Caco-2 (cell line): ENCODE measurements around the gene NRXN3. TPM values are rescaled to one million over a fixed set of nuclear protein-coding genes. Genes with fewer than 3 reads are reported as not detected.
A peak's percentile ranks its signal among the peaks of the same experiment; 100 is the strongest.

ENCODE experiments used
- BruUV-seq: library from RNA; stranded (reverse); fragments of 400-500 nt; replicated peaks from 2 replicates; lab custom pipeline; 2021; lab: Mats Ljungman, UMichigan
- CTCF ChIA-PET: fragments of 300-600 bp; sonication (Branson Sonifier 250); formaldehyde crosslinking; loops from one replicate; lab custom pipeline; 2022; ENCODE audit warnings: antibody characterized with exemption; lab: Charles Lee
- POLR2A ChIA-PET: fragments of 300-600 bp; sonication (Branson Sonifier 250); formaldehyde crosslinking; loops from one replicate; lab custom pipeline; 2022; ENCODE audit warnings: antibody characterized with exemption; lab: Charles Lee
- DNase-seq, 2 experiments: peaks; one replicate each; pipeline versions ENCODE4 v3.0.0 to v3.0.0-alpha.2; 2020 to 2022
- H3K27me3 ChIP-seq: replicated peaks from 2 replicates; pipeline ENCODE4 v1.6.0; 2011; ENCODE audit warnings: low read length; ENCODE audit not compliant: control insufficient read depth, insufficient read depth
- H3K36me3 ChIP-seq: 2 replicates; pipeline ENCODE4 v1.5.1; 2011; ENCODE audit warnings: low read length; ENCODE audit not compliant: control insufficient read depth, insufficient read depth
- H3K4me1 ChIP-seq: fragments of 250-450 bp; sonication (Bioruptor Pico); 2 replicates; pipeline ENCODE4 v1.5.1; 2020; ENCODE audit warnings: mild to moderate bottlenecking
- H3K4me3 ChIP-seq: 2 replicates; pipeline ENCODE4 v1.5.1; 2011; ENCODE audit warnings: low read depth, mild to moderate bottlenecking, control low read depth, low read length
- H3K9me3 ChIP-seq: fragments of 250-450 bp; sonication (Bioruptor Pico); 2 replicates; pipeline ENCODE4 v1.5.1; 2020; ENCODE audit warnings: mild to moderate bottlenecking, moderate library complexity
- H3K27ac Mint-ChIP-seq: one replicate; pipeline ENCODE4 v1.8.0; 2022; ENCODE audit warnings: mixed read lengths; ENCODE audit not compliant: unreplicated experiment
- H3K27me3 Mint-ChIP-seq: one replicate; pipeline ENCODE4 v1.8.0; 2022; ENCODE audit warnings: mixed read lengths; ENCODE audit not compliant: insufficient read depth, unreplicated experiment
- H3K36me3 Mint-ChIP-seq: one replicate; pipeline ENCODE4 v1.8.0; 2022; ENCODE audit warnings: mild to moderate bottlenecking, mixed read lengths; ENCODE audit not compliant: insufficient read depth, unreplicated experiment
- H3K4me1 Mint-ChIP-seq: one replicate; pipeline ENCODE4 v1.8.0; 2022; ENCODE audit warnings: low read depth, mixed read lengths; ENCODE audit not compliant: unreplicated experiment
- H3K4me3 Mint-ChIP-seq: one replicate; pipeline ENCODE4 v1.8.0; 2022; ENCODE audit warnings: mild to moderate bottlenecking, moderate library complexity, mixed read lengths; ENCODE audit not compliant: unreplicated experiment
- H3K9me3 Mint-ChIP-seq: one replicate; pipeline ENCODE4 v1.8.0; 2022; ENCODE audit warnings: mixed read lengths; ENCODE audit not compliant: unreplicated experiment
- intact Hi-C: fragments of 100-400 bp; cut with micrococcal nuclease; formaldehyde crosslinking; loops from one replicate; pipeline ENCODE4 v1.10.0; 2022; ENCODE audit not compliant: unreplicated experiment
- total RNA-seq: library from RNA; stranded (reverse); gene quantifications from 2 replicates; pipeline ENCODE4 v1.2.3, GENCODE V29; 2022
- TF ChIP-seq, protein P1 (sequence below), 2 experiments: fragments of 200-600 bp in 1 of 2; IDR thresholded peaks; 1 replicate in 1 of 2; 2 replicates in 1 of 2; pipeline versions ENCODE4 v1.5.1 to v1.8.0; 2011 to 2022; ENCODE audit warnings: antibody characterized with exemption in 1 of 2, control low read depth in 1 of 2, inconsistent platforms in 1 of 2, low read depth in 1 of 2, low read length in 1 of 2, mild to moderate bottlenecking in 1 of 2, moderate library complexity in 1 of 2; ENCODE audit not compliant: insufficient read depth in 1 of 2, severe bottlenecking in 1 of 2, unreplicated experiment in 1 of 2

Gene NRXN3
- total RNA-seq, 1 experiment from 2014 or later, result 12.4 TPM

DNA sequence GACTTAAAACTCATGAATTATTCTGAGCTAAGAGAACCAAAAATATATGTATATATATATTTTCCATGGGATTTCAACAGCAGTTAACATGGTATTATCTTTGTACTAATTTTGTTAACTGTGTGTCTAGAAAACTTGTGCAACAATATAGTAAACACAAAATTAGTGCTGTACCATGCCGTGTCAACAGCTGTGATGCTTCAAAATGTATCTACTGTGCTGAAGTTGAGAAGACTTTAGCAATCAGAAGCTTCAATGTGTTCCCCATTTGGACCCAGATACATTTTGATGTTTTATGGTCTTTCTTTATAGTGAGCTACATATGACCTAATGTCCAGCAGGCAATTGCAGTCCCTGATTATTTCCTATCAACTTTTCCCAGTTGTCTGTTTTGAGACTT is 1635.5 kb downstream of the NRXN3 start:
- no peaks in the 10 kb centered on the region for H3K27me3 Mint-ChIP-seq
- Histone ChIP-seq H3K4me3 (no peak overlapping the region), H3K27me3 (no peaks in the 10 kb centered on the region), H3K36me3 (no peaks in the 10 kb centered on the region), H3K9me3 (no peaks in the 10 kb centered on the region), H3K4me1 (no peaks in the 10 kb centered on the region)
- DNase-seq, result no peak
- TF ChIP-seq, protein P1, sequence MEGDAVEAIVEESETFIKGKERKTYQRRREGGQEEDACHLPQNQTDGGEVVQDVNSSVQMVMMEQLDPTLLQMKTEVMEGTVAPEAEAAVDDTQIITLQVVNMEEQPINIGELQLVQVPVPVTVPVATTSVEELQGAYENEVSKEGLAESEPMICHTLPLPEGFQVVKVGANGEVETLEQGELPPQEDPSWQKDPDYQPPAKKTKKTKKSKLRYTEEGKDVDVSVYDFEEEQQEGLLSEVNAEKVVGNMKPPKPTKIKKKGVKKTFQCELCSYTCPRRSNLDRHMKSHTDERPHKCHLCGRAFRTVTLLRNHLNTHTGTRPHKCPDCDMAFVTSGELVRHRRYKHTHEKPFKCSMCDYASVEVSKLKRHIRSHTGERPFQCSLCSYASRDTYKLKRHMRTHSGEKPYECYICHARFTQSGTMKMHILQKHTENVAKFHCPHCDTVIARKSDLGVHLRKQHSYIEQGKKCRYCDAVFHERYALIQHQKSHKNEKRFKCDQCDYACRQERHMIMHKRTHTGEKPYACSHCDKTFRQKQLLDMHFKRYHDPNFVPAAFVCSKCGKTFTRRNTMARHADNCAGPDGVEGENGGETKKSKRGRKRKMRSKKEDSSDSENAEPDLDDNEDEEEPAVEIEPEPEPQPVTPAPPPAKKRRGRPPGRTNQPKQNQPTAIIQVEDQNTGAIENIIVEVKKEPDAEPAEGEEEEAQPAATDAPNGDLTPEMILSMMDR (IDR thresholded peaks at IDR 0.05; ENCODE audit: insufficient read depth in 1 of 2, low read depth in 1 of 2, low read length in 1 of 2, severe bottlenecking in 1 of 2, unreplicated experiment in 1 of 2), result no peak
- intact Hi-C loops, result no loop called here
- CTCF ChIA-PET, result interaction anchor here (0.6 kb wide), 1 partner anchor 61 kb away, joined by 4 read pairs; no protein-coding TSS in a partner anchor
- no peak overlapping the region for H3K4me3 Mint-ChIP-seq
- no peaks in the 10 kb centered on the region for H3K36me3 Mint-ChIP-seq
- BruUV-seq, result no TSS peak
- no peaks in the 10 kb centered on the region for H3K4me1 Mint-ChIP-seq
- POLR2A ChIA-PET, result no interaction called here
- H3K27ac Mint-ChIP-seq, result no peak overlapping the region
- H3K9me3 Mint-ChIP-seq, result no peaks in the 10 kb centered on the region

DNA sequence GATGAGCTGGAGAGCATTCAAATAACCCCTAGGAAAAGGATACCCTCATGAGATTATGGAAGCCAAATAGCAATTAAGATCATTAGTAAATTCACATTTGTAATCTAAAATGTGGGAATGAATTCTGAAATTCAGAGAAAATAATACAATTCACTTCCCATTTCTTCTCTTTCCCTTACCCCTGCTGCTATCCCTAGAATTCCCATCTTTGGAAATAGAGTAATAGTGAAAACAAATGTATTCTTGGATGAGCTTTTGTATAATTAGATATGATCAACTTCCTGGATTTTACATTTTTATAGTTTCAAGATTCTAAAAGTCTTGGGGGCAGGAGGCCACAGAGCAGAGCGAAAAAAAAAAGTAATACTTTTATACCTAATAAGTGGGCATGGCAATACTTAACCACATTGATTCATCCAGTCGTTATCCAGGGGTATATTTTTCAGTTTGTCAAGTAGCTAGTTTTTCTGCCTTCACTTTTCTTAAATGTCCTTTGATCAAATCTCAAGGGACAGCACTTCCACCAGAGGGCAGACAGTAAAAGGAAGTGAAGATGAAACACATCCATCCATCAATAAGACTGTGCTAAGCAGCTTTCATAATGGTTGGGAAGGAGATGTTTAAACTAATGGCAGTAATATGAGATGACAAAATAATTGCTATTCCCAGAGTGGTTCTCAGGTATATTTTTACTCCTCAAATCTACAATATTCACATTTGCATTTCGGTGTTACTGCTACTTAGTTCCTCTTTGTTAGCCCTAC is 1639.9 kb downstream of the NRXN3 start:
- intact Hi-C loops, result loop anchor here (1.0 to 10.0 kb wide), 3 partner anchors 195 to 798 kb away; no protein-coding TSS in a partner anchor
- BruUV-seq, result no TSS peak
- no peaks in the 10 kb centered on the region for H3K9me3 ChIP-seq
- CTCF ChIA-PET, result interaction anchor here (0.5 to 1.1 kb wide), 8 partner anchors 35 to 1177 kb away, joined by 3 to 6 read pairs (median 3); no protein-coding TSS in a partner anchor
- Mint-ChIP-seq H3K27me3 (no peaks in the 10 kb centered on the region), H3K4me3 (no peak overlapping the region), H3K36me3 (no peaks in the 10 kb centered on the region), H3K9me3 (no peaks in the 10 kb centered on the region), H3K4me1 (no peaks in the 10 kb centered on the region), H3K27ac (no peak overlapping the region)
- H3K36me3 ChIP-seq, result no peaks in the 10 kb centered on the region
- TF ChIP-seq, protein P1 (IDR thresholded peaks at IDR 0.05; ENCODE audit: insufficient read depth in 1 of 2, low read depth in 1 of 2, low read length in 1 of 2, severe bottlenecking in 1 of 2, unreplicated experiment in 1 of 2), result peak; percentile 48 to 53
- no peaks in the 10 kb centered on the region for H3K27me3 ChIP-seq
- no peak overlapping the region for H3K4me3 ChIP-seq
- POLR2A ChIA-PET, result no interaction called here
- peak; percentile 33 to 38 for DNase-seq
- H3K4me1 ChIP-seq, result no peaks in the 10 kb centered on the region

DNA sequence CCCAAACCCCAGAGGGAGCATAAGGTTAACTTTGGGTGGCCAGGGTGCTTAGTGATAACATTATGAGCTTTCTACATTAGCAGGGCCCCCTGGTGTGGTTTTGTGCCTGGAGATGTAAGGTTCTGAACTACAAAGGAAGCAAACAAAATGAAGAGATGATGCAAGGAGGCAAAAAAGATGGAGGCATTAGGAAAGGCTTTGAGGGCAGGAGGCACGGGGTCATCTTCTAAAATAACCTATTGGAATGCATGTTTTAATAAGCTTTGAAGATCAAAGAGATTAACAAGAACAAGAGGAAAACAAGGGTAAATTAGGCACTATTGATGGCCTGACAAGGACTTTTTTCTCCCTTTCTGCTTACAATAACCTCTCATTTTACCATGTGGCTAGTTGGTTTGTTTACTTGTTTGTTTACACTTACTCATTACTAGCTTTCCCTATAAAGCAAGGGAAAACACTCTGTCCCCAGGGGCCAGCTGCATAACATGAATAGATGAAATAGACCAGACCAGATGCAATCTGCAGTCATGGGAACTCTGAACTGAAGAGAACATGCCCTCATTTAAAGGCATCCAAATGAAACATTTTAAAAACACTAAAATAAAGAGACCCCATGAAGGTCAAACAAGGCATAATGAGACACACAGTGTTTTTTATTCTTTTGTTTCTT is 1650.8 kb downstream of the NRXN3 start:
- POLR2A ChIA-PET, result no interaction called here
- Mint-ChIP-seq H3K4me1 (peaks cover 16% of the 10 kb centered on the region), H3K27me3 (no peaks in the 10 kb centered on the region), H3K36me3 (no peaks in the 10 kb centered on the region), H3K4me3 (no peak overlapping the region), H3K27ac (no peak overlapping the region), H3K9me3 (no peaks in the 10 kb centered on the region)
- H3K4me1 ChIP-seq, result no peaks in the 10 kb centered on the region
- TF ChIP-seq, protein P1 (IDR thresholded peaks at IDR 0.05; ENCODE audit: insufficient read depth in 1 of 2, low read depth in 1 of 2, low read length in 1 of 2, severe bottlenecking in 1 of 2, unreplicated experiment in 1 of 2), result no peak
- no peaks in the 10 kb centered on the region for H3K36me3 ChIP-seq
- H3K27me3 ChIP-seq, result no peaks in the 10 kb centered on the region
- H3K9me3 ChIP-seq, result no peaks in the 10 kb centered on the region
- no TSS peak for BruUV-seq
- H3K4me3 ChIP-seq, result no peak overlapping the region
- intact Hi-C loops, result no loop called here
- peak in 1 of 2 experiments; percentile 4 for DNase-seq
- CTCF ChIA-PET, result interaction anchor here (0.5 kb wide), 1 partner anchor 19 kb away, joined by 6 read pairs; no protein-coding TSS in a partner anchor
